ENCODE results near the gene DENND1A.
"Not testable (repeated sequence)": the region's sequence is repeated elsewhere in the genome, so short reads cannot be mapped to it uniquely, and the experiment has no call there.

The DENND1A gene

GRCh38 chr9:123408313-123409262, 521.3 kb downstream of the DENND1A start:
- no peak overlapping the region for H3K9ac ChIP-seq (ENCODE audit: low read depth, low read length)
- no peaks in the 10 kb centered on the region for H3K36me3 ChIP-seq (ENCODE audit: insufficient read depth, low read length)
- no peaks in the 10 kb centered on the region for H3K9me3 ChIP-seq (ENCODE audit: control insufficient read depth, insufficient read depth, low read length)
- peaks cover 11% of the 10 kb centered on the region for H3K4me1 ChIP-seq (ENCODE audit: insufficient read depth, low read length)

GRCh38 chr9:123407217-123407851, 522.6 kb downstream of the DENND1A start:
- Histone ChIP-seq H3K9me3 (ENCODE audit: control insufficient read depth, insufficient read depth, low read length) (no peaks in the 10 kb centered on the region), H3K36me3 (ENCODE audit: insufficient read depth, low read length) (no peaks in the 10 kb centered on the region), H3K9ac (ENCODE audit: low read depth, low read length) (no peak overlapping the region), H3K4me1 (ENCODE audit: insufficient read depth, low read length) (peaks cover 11% of the 10 kb centered on the region)

GRCh38 chr9:123406691-123407216, 523.2 kb downstream of the DENND1A start:
- H3K9ac ChIP-seq (ENCODE audit: low read depth, low read length), result no peak overlapping the region
- no peaks in the 10 kb centered on the region for H3K9me3 ChIP-seq (ENCODE audit: control insufficient read depth, insufficient read depth, low read length)
- peaks cover 11% of the 10 kb centered on the region for H3K4me1 ChIP-seq (ENCODE audit: insufficient read depth, low read length)
- no peaks in the 10 kb centered on the region for H3K36me3 ChIP-seq (ENCODE audit: insufficient read depth, low read length)

- no peaks in the 10 kb centered on the region for H3K36me3 ChIP-seq (ENCODE audit: insufficient read depth, low read length)
- no peaks in the 10 kb centered on the region for H3K9me3 ChIP-seq (ENCODE audit: control insufficient read depth, insufficient read depth, low read length)
- H3K9ac ChIP-seq (ENCODE audit: low read depth, low read length), result no peak overlapping the region
- H3K4me1 ChIP-seq (ENCODE audit: insufficient read depth, low read length), result peaks cover 11% of the 10 kb centered on the region
Measured at GRCh38 chr9:123406016-123406415, 523.9 kb downstream of the DENND1A start.

- no peak overlapping the region for H3K9ac ChIP-seq (ENCODE audit: low read depth, low read length)
- no peaks in the 10 kb centered on the region for H3K9me3 ChIP-seq (ENCODE audit: control insufficient read depth, insufficient read depth, low read length)
- H3K4me1 ChIP-seq (ENCODE audit: insufficient read depth, low read length), result peaks cover 11% of the 10 kb centered on the region
- no peaks in the 10 kb centered on the region for H3K36me3 ChIP-seq (ENCODE audit: insufficient read depth, low read length)
Measured at GRCh38 chr9:123402981-123403509, 526.9 kb downstream of the DENND1A start.

GRCh38 chr9:123401879-123402513, 527.9 kb downstream of the DENND1A start:
- H3K9me3 ChIP-seq (ENCODE audit: control insufficient read depth, insufficient read depth, low read length), result no peaks in the 10 kb centered on the region
- no peak overlapping the region for H3K9ac ChIP-seq (ENCODE audit: low read depth, low read length)
- H3K4me1 ChIP-seq (ENCODE audit: insufficient read depth, low read length), result peaks cover 11% of the 10 kb centered on the region
- no peaks in the 10 kb centered on the region for H3K36me3 ChIP-seq (ENCODE audit: insufficient read depth, low read length)

- no peaks in the 10 kb centered on the region for H3K36me3 ChIP-seq (ENCODE audit: insufficient read depth, low read length)
Measured at GRCh38 chr9:123400926-123401503, 528.9 kb downstream of the DENND1A start.

GRCh38 chr9:123399803-123400378, 530.0 kb downstream of the DENND1A start:
- Histone ChIP-seq H3K4me1 (ENCODE audit: insufficient read depth, low read length) (no peaks in the 10 kb centered on the region; the same call in 1 of the 2 replicates), H3K9me3 (ENCODE audit: control insufficient read depth, insufficient read depth, low read length) (no peaks in the 10 kb centered on the region), H3K9ac (ENCODE audit: low read depth, low read length) (no peak overlapping the region), H3K36me3 (ENCODE audit: insufficient read depth, low read length) (no peaks in the 10 kb centered on the region)

More at GRCh38 chr9:123400926-123401503, 528.9 kb downstream of the DENND1A start:
- Histone ChIP-seq H3K9me3 (ENCODE audit: control insufficient read depth, insufficient read depth, low read length) (no peaks in the 10 kb centered on the region), H3K4me1 (ENCODE audit: insufficient read depth, low read length) (peaks cover 3% of the 10 kb centered on the region), H3K9ac (ENCODE audit: low read depth, low read length) (no peak overlapping the region)

GRCh38 chr9:123398938-123399337, 531.0 kb downstream of the DENND1A start:
- H3K4me1 ChIP-seq (ENCODE audit: insufficient read depth, low read length); H3K9me3 ChIP-seq (ENCODE audit: control insufficient read depth, insufficient read depth, low read length); H3K36me3 ChIP-seq (ENCODE audit: insufficient read depth, low read length); H3K9ac ChIP-seq (ENCODE audit: low read depth, low read length): not testable (repeated sequence)

GRCh38 chr9:123397975-123398374, 532.0 kb downstream of the DENND1A start:
- no peaks in the 10 kb centered on the region for H3K4me1 ChIP-seq (ENCODE audit: insufficient read depth, low read length)
- no peak overlapping the region for H3K9ac ChIP-seq (ENCODE audit: low read depth, low read length)
- H3K36me3 ChIP-seq (ENCODE audit: insufficient read depth, low read length), result no peaks in the 10 kb centered on the region
- no peaks in the 10 kb centered on the region for H3K9me3 ChIP-seq (ENCODE audit: control insufficient read depth, insufficient read depth, low read length)

- Histone ChIP-seq H3K36me3 (ENCODE audit: insufficient read depth, low read length) (no peaks in the 10 kb centered on the region), H3K9me3 (ENCODE audit: control insufficient read depth, insufficient read depth, low read length) (no peaks in the 10 kb centered on the region), H3K9ac (ENCODE audit: low read depth, low read length) (no peak overlapping the region), H3K4me1 (ENCODE audit: insufficient read depth, low read length) (no peaks in the 10 kb centered on the region)
Measured at GRCh38 chr9:123395689-123396511, 534.0 kb downstream of the DENND1A start.

GRCh38 chr9:123395276-123395688, 534.6 kb downstream of the DENND1A start:
- no peak overlapping the region for H3K9ac ChIP-seq (ENCODE audit: low read depth, low read length)
- no peaks in the 10 kb centered on the region for H3K4me1 ChIP-seq (ENCODE audit: insufficient read depth, low read length)
- no peaks in the 10 kb centered on the region for H3K9me3 ChIP-seq (ENCODE audit: control insufficient read depth, insufficient read depth, low read length)
- no peaks in the 10 kb centered on the region for H3K36me3 ChIP-seq (ENCODE audit: insufficient read depth, low read length)
